ENCODE data around the gene ZNRF3. TPM values are rescaled to one million over a fixed set of nuclear protein-coding genes. Genes with fewer than 3 reads are reported as not detected.
"Not testable (repeated sequence)": the region's sequence is repeated elsewhere in the genome, so short reads cannot be mapped to it uniquely, and the experiment has no call there.

The ZNRF3 gene
- total RNA-seq, 2 donors from 2014 or later = 7.9 to 11.5 TPM

- H3K27ac ChIP-seq = no peak overlapping the region
- H3K36me3 ChIP-seq = no peaks in the 10 kb centered on the region
- H3K9me3 ChIP-seq = no peaks in the 10 kb centered on the region
- TF ChIP-seq CTCF (IDR thresholded peaks at IDR 0.05) = no peak
- H3K4me3 ChIP-seq = no peak overlapping the region
- peaks cover 0 to 14% of the 10 kb centered on the region in 2 donors for H3K4me1 ChIP-seq
- DNase-seq (ENCODE audit: low spot score) = no peak
- no peaks in the 10 kb centered on the region for H3K27me3 ChIP-seq
Observed at GRCh38 chr22:29037340-29037932, 154.1 kb downstream of the ZNRF3 start.

GRCh38 chr22:29039148-29039547 is 155.8 kb downstream of the ZNRF3 start:
- H3K27me3 ChIP-seq = no peaks in the 10 kb centered on the region
- H3K9me3 ChIP-seq = no peaks in the 10 kb centered on the region
- TF ChIP-seq CTCF (IDR thresholded peaks at IDR 0.05) = no peak
- no peak overlapping the region for H3K27ac ChIP-seq
- no peak for DNase-seq (ENCODE audit: low spot score)
- H3K4me3 ChIP-seq = no peak overlapping the region
- peaks cover 5% of the 10 kb centered on the region for H3K36me3 ChIP-seq
- H3K4me1 ChIP-seq = peaks cover 0 to 14% of the 10 kb centered on the region in 2 donors

- H3K27ac ChIP-seq, H3K36me3 ChIP-seq: not testable (repeated sequence)
- H3K4me1 ChIP-seq = peaks cover 0 to 19% of the 10 kb centered on the region in 2 donors
Observed at GRCh38 chr22:29039684-29040083, 156.3 kb downstream of the ZNRF3 start.

GRCh38 chr22:29040385-29041275 is 157.3 kb downstream of the ZNRF3 start:
- peaks cover 0 to 19% of the 10 kb centered on the region in 2 donors for H3K4me1 ChIP-seq
- peak; percentile 83 for DNase-seq (ENCODE audit: low spot score)

More at GRCh38 chr22:29039684-29040083, 156.3 kb downstream of the ZNRF3 start:
- not testable (repeated sequence) for H3K9me3 ChIP-seq; H3K27me3 ChIP-seq; DNase-seq (ENCODE audit: low spot score); H3K4me3 ChIP-seq

GRCh38 chr22:29041408-29041807 is 158.0 kb downstream of the ZNRF3 start:
- TF ChIP-seq CTCF (IDR thresholded peaks at IDR 0.05) = no peak
- no peak overlapping the region for H3K27ac ChIP-seq
- peaks cover 0 to 19% of the 10 kb centered on the region in 2 donors for H3K4me1 ChIP-seq
- H3K27me3 ChIP-seq = no peaks in the 10 kb centered on the region
- no peak overlapping the region for H3K4me3 ChIP-seq
- peaks cover 22% of the 10 kb centered on the region for H3K36me3 ChIP-seq
- DNase-seq (ENCODE audit: low spot score) = no peak
- no peaks in the 10 kb centered on the region for H3K9me3 ChIP-seq

More at GRCh38 chr22:29040385-29041275, 157.3 kb downstream of the ZNRF3 start:
- Histone ChIP-seq H3K4me3 (no peak overlapping the region), H3K27ac (no peak overlapping the region), H3K9me3 (no peaks in the 10 kb centered on the region), H3K27me3 (no peaks in the 10 kb centered on the region), H3K36me3 (peaks cover 14% of the 10 kb centered on the region)
- peak; percentile 91 to 97 for TF ChIP-seq CTCF (IDR thresholded peaks at IDR 0.05)

GRCh38 chr22:29043906-29044575 is 160.7 kb downstream of the ZNRF3 start:
- Histone ChIP-seq H3K9me3 (no peaks in the 10 kb centered on the region), H3K27me3 (no peaks in the 10 kb centered on the region), H3K4me1 (peaks cover 0 to 19% of the 10 kb centered on the region in 2 donors), H3K4me3 (no peak overlapping the region), H3K27ac (peak overlapping the region; percentile 31 to 42), H3K36me3 (peaks cover 32% of the 10 kb centered on the region)
- DNase-seq (ENCODE audit: low spot score) = no peak
- TF ChIP-seq CTCF (IDR thresholded peaks at IDR 0.05) = no peak

Data from right atrium auricular region (tissue), 2 donors.